Activated CD8-positive, alpha-beta memory T cell treated with anti-CD3 and anti-CD28 coated beads for 1 hour (primary cell): Measurements from ENCODE around the gene NFKB1.

Source experiments
- DNase-seq, 2 donors: peaks; one replicate each; pipeline ENCODE4 v3.0.0-alpha.2; 2020; ENCODE audit warnings: low read depth in 1 of 2; ENCODE audit errors: extremely low read depth in 1 of 2

The NFKB1 gene

DNA sequence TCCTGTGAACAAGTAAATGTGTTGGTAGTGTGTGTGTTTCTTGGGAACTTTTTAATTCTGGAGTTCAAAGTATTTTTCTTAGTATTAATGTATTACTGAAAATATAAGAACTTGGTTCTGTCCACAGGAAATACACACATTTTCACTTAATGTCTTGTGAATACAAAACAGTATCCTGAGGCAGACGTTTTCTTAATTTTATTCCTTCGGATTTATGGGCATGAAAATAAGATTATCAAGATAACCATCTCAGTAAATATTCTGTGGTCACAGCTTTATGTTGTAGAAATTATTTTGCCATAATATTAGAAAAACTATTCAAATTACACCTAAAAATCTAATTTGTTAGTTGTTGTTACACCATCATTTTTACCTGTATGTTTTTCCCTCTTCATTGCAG, 29.8 kb downstream of the NFKB1 start:
- no peak for DNase-seq

DNA sequence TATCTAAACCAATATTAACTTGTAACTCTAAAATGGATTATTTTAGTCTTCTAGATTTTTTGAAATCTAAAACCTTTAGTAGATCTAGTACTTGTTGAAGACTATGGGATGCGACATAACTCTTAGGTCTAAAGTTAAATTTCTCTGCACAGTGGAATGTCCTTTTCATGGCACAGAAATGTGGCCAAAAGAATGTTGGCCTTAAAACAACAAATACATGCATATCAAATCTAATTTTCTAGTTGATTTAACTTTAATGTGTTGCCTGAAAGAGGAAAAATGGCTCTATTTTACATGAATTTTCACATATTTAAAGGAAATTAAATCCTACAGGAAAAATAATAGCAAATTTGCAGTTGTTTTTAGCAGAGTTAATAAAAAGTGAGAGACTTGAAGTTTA, 30.3 kb downstream of the NFKB1 start:
- no peak for DNase-seq

GRCh38 chr4:102533348-102533747, 32.2 kb downstream of the NFKB1 start:
- DNase-seq, result no peak

DNA sequence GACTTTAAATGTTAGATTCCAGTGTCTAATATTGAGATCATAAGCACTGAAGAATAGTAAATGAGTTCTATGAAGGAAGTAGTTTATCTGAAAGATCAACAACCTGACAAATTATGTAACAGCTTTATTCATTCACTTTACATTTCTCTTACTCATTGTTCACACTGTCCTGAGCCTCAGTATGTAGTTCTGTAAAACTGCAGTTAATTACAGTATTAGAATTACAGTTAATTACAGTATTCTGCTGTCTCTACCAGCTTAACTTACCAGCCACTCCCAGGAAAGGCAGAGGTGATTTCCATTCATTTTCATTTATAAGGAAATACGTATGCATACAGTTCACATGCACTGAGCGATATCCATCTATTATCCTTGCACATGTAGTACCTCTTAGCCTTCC, 32.7 kb downstream of the NFKB1 start:
- no peak for DNase-seq

- DNase-seq, result no peak
These were observed 33.7 kb downstream of the NFKB1 start for GRCh38 chr4:102534845-102535244.

DNA sequence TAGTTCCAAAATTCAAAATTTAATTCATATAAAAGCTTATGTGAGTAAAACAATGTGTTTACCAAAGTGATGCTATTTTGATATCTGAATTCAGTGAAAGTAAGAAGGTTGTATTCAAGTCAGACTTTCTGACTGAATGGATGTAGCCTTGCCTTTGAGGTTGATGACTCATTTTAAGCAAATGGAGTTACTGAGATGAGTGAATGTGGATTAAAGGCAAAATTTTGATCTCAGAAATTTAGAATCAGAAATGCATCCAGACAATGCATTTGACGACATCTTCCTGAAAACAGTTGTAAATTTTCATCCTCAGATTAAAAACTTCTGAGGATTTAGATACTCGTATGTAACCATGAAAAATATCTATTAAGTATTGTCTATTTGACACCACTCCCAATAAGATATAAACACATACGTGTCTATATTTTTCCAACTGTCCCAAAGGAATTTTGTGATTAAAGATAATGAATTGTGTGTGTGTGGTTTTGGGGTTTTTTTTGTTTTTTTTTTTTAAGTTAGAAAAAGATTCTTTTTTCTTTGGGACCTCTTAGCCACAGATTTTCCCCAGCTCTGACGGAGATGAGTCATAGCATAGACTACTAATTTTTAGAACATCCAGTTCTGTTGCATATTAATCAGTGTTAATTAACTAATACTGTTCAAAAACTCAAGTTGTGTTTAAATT, 34.4 kb downstream of the NFKB1 start:
- DNase-seq, result no peak

DNA sequence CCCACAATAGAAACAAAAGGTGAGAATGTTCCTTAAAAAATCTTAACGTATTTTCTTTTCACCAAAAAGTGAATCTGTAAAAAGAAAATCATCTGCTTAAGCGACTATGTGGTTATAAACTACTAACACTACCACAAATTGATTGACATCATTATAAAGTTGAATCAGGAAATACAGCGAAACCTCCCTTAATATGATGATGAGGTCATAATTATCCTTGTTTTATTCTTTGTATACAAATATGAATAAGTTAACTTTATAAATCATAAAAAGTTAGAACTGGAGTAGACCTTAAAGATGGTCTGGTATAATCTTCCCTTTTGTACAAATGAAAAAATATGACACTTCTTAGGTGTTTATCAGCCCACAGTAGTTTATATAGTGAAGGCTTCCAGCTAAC, 35.6 kb downstream of the NFKB1 start:
- DNase-seq, result no peak

- DNase-seq, result no peak
These were observed 36.1 kb downstream of the NFKB1 start for GRCh38 chr4:102537269-102537668.

- no peak for DNase-seq
These were observed 40.5 kb downstream of the NFKB1 start for GRCh38 chr4:102541697-102542096.

DNA sequence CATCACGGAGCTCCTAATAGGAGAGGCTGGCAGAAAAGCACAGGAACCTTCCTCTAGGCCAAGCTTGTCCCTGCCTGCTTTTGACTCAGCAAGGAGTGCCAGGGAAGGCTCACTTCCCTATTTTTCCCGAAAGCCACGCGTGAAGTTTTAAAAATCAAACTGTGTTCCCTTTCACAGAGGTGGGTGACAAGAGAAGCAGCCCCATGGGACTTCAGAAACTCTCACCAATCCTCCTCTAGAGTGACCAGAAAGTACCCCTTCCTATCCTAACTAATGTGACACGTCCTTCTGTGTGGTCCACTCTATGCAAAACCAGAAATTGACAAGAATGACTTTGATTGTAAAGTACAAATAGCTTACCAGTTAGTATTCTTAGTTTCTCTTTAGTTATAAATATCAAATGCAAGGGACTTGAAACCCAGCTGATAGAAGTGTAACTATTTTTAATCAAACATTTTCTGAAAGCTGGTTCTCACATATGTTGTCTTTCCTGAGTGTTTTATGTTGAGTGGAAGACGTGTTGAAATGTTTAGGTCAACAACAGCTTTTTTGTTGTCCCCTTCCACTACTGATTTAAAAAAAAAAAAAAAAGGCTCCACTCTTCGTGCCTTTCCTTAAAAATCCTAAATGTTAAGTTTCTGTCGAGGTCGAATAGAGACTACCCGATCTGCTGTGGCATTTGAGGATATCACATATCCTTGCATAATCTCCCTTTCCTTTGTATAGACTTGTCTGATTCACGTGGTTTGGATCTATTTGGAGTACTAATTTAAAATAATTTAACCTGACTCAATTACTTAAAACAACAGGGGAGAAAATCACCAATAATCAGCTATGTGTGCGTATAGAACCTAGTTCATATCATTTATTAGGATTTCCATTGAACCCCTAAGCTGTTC, 42.1 kb downstream of the NFKB1 start:
- DNase-seq, result no peak

DNA sequence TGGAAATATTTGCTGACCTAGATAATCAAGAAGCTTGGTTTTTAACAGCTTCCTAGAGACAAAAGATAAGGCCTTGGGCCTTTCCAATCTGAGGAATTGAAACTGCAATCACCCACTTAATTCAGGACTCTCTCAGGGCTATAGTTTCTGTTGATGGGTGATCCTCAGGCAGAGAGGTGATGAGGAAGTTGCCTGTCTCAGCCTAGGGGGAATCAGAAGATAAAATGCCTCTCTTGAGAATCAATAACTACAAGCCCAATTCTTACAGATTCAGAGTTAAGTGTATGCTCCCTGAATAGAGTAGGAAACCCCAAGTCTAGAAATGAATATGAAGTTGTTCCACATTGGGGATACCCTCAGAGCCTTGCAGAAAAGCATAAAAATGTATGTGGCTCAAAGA, 45.5 kb downstream of the NFKB1 start:
- DNase-seq, result no peak

- DNase-seq, result no peak
These were observed 46.8 kb downstream of the NFKB1 start for GRCh38 chr4:102547973-102548372.

- DNase-seq, result no peak
These were observed 50.9 kb downstream of the NFKB1 start for GRCh38 chr4:102551958-102552565.

GRCh38 chr4:102552781-102553180, 51.6 kb downstream of the NFKB1 start:
- DNase-seq, result no peak

GRCh38 chr4:102553982-102554381, 52.8 kb downstream of the NFKB1 start:
- no peak for DNase-seq

- no peak for DNase-seq
These were observed 53.3 kb downstream of the NFKB1 start for GRCh38 chr4:102554482-102554881.

DNA sequence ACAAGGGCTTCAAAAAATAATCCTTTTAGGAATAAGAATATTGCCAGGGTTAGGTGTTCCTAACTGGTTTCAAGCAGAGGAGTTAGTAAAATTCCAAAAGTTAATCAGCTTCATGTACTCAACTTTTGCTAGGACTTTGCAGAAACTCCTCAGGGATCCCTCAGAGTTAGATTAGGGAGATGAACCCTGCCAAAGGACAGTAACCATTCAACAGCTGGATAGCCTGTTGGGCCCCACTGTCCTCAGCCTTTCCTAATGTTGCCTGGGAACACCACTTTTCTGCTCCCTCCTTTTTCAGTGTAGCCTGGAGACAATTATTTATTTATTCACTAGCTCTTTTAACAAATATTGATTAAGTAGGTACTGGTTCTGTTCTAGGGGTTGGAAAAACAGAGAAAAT, 53.8 kb downstream of the NFKB1 start:
- DNase-seq, result no peak

GRCh38 chr4:102557636-102558035, 56.5 kb downstream of the NFKB1 start:
- no peak for DNase-seq

- no peak for DNase-seq
These were observed 59.0 kb downstream of the NFKB1 start for GRCh38 chr4:102560115-102560514.

DNA sequence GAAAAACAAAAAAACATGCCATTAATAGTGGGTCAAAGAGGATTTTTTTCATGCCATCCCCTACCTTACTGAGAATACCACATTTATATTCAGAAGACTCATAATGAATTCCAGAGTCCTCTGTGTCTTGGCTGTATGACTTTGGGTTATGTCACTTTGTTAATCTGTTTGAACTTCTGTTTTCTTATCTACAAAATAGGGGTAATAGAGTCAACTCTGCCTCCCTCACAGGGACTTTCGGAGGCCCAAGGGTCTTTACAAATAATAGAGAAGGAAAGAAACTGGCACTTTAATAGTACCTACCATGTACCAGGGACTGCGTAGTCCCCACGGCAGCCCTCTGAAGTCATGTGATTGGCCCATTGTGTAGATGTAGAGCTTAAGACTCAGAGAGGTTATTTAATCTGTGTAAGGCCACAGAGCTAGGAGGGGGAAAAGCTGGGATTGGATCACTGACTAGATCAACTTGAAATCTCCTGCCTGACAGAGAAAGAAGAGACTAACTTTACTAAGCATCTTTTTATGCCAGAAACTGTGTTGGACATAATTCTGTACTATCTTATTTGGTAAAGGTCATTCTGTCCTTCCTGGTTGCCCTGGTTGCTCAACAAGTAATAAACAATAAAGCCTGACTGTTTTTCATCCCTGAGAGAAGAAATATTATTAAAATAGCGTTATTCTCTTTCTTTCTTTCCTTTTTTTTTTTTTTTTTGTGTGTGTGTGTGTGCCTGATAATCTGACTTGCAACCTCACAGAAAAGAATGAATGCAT, 59.6 kb downstream of the NFKB1 start:
- no peak for DNase-seq

DNA sequence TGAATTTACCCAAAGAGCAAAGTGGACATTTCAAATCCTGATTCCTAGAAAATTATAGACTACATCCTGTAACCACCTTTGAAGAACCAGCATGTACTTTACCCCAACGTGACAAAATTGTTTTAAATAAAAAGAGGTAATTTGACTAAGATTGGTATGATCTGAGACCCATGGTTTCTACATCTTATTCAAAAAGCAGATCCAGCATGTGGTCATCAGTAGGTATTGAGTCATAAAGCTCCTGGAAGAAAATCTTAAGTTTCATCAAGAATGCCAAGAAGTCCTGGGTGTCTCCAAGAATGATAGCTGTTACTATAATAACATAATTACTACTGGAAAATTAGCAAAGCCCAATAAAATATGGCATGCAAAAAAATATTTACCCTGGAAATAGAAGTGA, 61.8 kb downstream of the NFKB1 start:
- DNase-seq, result no peak
